ENCODE results near the gene OCA2. TPM values are rescaled to one million over a fixed set of nuclear protein-coding genes. Genes with fewer than 3 reads are reported as not detected.
"Not testable (repeated sequence)": the region's sequence is repeated elsewhere in the genome, so short reads cannot be mapped to it uniquely, and the experiment has no call there.

OCA2 gene
- total and polyA plus RNA-seq, 11 donors, result 0.04 to 0.10 (median 0.07) TPM; not detected in 8

DNA sequence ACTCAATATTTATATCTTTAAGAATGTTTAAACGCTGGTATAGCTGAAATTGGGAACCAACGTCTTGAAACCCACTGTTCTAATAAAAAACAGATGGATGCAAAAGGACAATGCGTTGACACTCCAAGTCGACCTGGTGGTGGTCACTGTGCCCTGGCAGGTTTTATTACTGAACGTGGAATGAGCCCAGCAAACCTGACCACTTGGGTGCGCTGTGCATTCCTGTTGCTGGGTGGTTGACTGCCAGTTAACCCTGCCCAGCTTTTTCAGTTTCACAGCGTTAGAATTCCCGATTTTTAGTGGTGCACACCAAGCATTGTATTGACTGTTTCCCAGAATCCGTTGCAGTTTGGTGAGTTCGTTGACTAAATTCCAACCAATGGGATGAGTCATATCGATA is 384.4 kb downstream of the OCA2 start:
- peaks cover 0 to 4% (median 0%) of the 10 kb centered on the region in 9 donors for H3K27me3 ChIP-seq
- peaks cover 0 to 41% (median 6%) of the 10 kb centered on the region in 12 donors for H3K9me3 ChIP-seq
- ATAC-seq, result no peak
- no peak for TF ChIP-seq POLR2A (IDR thresholded peaks at IDR 0.05)
- TF ChIP-seq, protein P1, sequence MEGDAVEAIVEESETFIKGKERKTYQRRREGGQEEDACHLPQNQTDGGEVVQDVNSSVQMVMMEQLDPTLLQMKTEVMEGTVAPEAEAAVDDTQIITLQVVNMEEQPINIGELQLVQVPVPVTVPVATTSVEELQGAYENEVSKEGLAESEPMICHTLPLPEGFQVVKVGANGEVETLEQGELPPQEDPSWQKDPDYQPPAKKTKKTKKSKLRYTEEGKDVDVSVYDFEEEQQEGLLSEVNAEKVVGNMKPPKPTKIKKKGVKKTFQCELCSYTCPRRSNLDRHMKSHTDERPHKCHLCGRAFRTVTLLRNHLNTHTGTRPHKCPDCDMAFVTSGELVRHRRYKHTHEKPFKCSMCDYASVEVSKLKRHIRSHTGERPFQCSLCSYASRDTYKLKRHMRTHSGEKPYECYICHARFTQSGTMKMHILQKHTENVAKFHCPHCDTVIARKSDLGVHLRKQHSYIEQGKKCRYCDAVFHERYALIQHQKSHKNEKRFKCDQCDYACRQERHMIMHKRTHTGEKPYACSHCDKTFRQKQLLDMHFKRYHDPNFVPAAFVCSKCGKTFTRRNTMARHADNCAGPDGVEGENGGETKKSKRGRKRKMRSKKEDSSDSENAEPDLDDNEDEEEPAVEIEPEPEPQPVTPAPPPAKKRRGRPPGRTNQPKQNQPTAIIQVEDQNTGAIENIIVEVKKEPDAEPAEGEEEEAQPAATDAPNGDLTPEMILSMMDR (IDR thresholded peaks at IDR 0.05), result no peak
- no peak overlapping the region for H3K4me3 ChIP-seq
- DNase-seq, result no peak
- no peaks in the 10 kb centered on the region for H3K36me3 ChIP-seq
- intact Hi-C loops (cut with DNase I), result no loop called here
- H3K4me1 ChIP-seq, result no peaks in the 10 kb centered on the region
- H3K27ac ChIP-seq, result no peak overlapping the region
- 79 to 90% (median 80%) methylated on average over 11 of the region's 11 CpGs for WGBS, 4 donors

DNA sequence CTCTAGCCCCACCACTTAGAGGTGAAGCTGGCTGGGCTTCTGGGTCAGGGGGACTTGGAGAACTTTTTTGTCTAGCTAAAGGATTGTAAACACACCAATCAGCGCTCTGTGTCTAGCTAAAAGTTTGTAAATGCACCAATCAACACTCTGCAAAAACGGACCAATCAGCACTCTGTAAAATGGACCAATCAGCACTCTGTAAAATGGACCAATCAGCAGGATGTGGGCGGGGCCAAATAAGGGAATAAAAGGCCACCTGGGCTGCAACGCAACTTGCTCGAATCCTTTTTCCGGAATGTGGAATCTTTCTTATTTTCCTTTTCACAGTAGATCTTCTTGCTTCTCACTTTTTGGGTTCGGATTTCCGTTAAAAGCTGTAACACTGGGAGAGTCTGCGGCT is 385.3 kb downstream of the OCA2 start:
- peaks cover 0 to 49% (median 9%) of the 10 kb centered on the region in 12 donors for H3K9me3 ChIP-seq
- ATAC-seq; H3K27ac ChIP-seq; DNase-seq; H3K4me3 ChIP-seq; intact Hi-C loops (cut with DNase I); H3K27me3 ChIP-seq; H3K4me1 ChIP-seq; H3K36me3 ChIP-seq: not testable (repeated sequence)
- 80 to 86% (median 83%) methylated on average over 9 of the region's 9 CpGs for WGBS, 4 donors

DNA sequence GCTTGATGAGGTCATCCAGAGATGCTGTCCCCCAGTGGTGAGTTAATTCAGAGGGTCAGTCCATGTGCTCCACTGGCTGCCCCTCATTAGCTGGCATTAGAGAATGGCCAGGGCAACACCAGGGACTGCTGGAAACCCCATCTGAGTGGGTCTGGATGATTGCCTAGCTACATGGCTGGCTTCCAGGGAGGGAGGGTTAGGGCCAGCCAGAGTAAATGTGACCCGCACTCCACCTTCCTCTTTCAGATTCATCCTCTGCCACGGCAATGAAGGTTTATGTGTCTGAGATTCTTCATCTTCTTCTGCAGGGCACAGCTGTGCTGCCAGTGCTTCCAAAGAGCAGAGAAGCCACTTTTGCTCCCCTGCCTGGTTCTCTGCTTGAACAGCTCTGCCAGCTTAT is 391.9 kb downstream of the OCA2 start:
- intact Hi-C loops (cut with DNase I), result no loop called here
- peaks cover 0 to 41% (median 7%) of the 10 kb centered on the region in 12 donors for H3K9me3 ChIP-seq
- TF ChIP-seq, protein P1 (IDR thresholded peaks at IDR 0.05), result no peak
- TF ChIP-seq POLR2A (IDR thresholded peaks at IDR 0.05), result no peak
- no peak overlapping the region for H3K27ac ChIP-seq
- ATAC-seq (no peak), DNase-seq (no peak)
- H3K4me1 ChIP-seq, result no peaks in the 10 kb centered on the region
- peaks cover 0 to 3% (median 0%) of the 10 kb centered on the region in 9 donors for H3K27me3 ChIP-seq
- H3K36me3 ChIP-seq, result no peaks in the 10 kb centered on the region
- no peak overlapping the region for H3K4me3 ChIP-seq
- WGBS, 4 donors, result 49 to 86% (median 62%) methylated on average over 2 of the region's 2 CpGs

DNA sequence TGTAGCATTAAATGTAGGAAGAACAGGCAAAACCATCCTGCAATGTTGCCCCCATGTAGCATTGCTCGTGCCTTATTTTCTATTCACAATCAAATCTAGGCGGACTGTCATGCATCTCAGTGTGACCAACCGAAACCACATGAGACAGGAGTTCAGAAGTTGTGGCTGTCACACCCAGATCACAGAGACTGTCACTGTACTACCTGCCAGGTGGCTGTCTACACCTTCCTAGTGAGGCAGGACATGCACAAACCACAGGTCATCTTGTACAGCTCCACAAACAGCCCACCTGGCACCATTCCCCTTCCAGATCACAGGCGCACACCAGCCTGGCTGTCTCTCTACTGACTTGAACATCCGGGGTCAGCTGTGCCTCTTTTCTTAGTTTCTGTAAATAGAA is 392.8 kb downstream of the OCA2 start:
- no peak overlapping the region for H3K4me3 ChIP-seq
- no peaks in the 10 kb centered on the region for H3K27me3 ChIP-seq
- no peak for TF ChIP-seq POLR2A (IDR thresholded peaks at IDR 0.05)
- TF ChIP-seq, protein P1 (IDR thresholded peaks at IDR 0.05), result no peak
- intact Hi-C loops (cut with DNase I), result no loop called here
- H3K9me3 ChIP-seq, result peaks cover 0 to 41% (median 7%) of the 10 kb centered on the region in 12 donors
- DNase-seq, result no peak
- H3K27ac ChIP-seq, result no peak overlapping the region
- no peak for ATAC-seq
- H3K36me3 ChIP-seq, result no peaks in the 10 kb centered on the region
- no peaks in the 10 kb centered on the region for H3K4me1 ChIP-seq
- WGBS, 4 donors, result 85 to 89% (median 87%) methylated on average over 5 of the region's 5 CpGs

DNA sequence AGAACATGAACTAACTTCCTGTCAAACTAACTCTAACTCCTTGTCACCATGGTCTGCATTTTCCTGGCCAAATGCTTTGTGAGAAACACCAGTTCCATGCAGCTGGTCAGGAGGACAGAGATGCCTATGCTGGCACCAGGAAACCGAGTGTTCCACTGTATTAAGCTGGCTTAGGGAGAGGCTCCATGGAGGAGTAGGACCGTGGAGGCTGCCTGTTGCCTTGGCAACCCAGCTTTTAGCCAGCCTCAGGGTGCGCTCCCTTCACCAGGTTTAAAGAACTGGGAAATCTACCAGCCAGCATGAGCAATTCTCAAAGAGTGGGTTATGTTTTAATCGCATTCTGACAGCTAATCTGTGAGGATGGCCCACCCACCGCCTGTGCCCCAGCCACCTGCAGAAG is 394.1 kb downstream of the OCA2 start:
- no peak for TF ChIP-seq POLR2A (IDR thresholded peaks at IDR 0.05)
- TF ChIP-seq, protein P1 (IDR thresholded peaks at IDR 0.05), result no peak
- DNase-seq (no peak), ATAC-seq (no peak)
- Histone ChIP-seq H3K27me3 (no peaks in the 10 kb centered on the region), H3K4me3 (no peak overlapping the region), H3K9me3 (peaks cover 0 to 35% (median 7%) of the 10 kb centered on the region in 12 donors), H3K36me3 (no peaks in the 10 kb centered on the region), H3K4me1 (no peaks in the 10 kb centered on the region), H3K27ac (no peak overlapping the region)
- intact Hi-C loops (cut with DNase I), result no loop called here
- WGBS, 4 donors, result 69 to 76% (median 72%) methylated on average over 5 of the region's 5 CpGs

Data from heart left ventricle (tissue), 16 donors.